HG03159 (cell line): ENCODE results near the gene ARID5B.

Experiments used
- ATAC-seq: cut with Tn5 transposase; IDR thresholded peaks from one replicate; pipeline ENCODE4 v1.9.1; 2021; ENCODE audit warnings: mild to moderate bottlenecking, moderate library complexity; ENCODE audit not compliant: unreplicated experiment

The ARID5B gene

DNA sequence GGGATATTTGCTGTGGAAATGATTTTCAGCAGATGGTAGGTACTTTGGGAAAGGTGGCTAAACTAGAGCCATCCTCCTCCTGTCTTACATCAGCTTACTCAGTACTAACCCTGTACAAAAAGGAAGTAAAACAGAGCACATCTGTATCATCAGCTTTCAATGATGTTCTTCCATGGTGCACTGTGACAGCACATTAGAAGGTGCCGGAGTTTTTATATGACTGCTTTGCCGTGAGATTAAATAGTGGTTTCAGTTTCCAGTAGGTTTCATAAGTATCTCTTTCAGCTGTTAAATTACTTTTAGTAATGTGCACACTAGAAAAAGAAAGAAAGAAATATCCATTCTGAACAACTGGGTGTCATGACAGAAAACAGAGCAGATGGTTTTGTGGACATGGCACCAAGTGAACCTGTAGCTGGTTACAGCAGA lies 86.5 kb downstream of the ARID5B start:
- ATAC-seq: peak; percentile 96

DNA sequence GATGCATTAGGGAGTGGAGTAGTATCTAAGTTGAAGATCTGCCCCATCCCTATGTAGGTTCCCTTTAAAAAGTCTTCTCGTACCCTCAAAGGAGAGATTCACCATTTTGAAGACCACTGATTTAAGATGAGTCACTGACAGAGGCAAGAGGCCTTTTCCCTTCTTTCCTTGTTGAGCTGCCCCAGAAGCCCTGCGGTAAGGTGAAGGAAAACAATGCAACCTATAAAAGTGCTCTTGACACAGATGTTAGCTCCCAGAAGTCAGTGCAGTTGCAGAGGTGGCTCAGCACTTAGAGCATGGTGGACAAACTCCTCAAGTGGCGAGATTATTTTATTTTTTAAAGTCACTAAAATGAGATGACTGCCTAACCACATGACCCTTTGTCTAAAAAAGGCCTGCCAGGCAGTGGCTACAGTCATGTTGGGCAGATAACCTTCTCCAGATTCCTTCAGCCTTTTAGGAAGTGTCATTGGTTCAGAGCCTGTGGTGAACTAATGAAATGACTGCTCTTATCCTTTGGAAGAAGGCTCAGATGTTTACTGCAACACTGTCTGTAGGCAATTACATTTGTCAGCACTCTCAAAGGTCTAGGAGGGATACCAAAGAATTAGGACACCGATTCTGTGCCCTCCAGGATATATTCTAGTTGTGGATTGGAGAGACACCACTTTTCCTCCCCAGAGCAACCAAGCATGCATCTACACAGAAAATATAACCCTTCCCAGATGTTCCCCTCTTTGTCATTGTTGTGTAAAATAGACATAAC lies 88.7 kb downstream of the ARID5B start:
- no peak for ATAC-seq

DNA sequence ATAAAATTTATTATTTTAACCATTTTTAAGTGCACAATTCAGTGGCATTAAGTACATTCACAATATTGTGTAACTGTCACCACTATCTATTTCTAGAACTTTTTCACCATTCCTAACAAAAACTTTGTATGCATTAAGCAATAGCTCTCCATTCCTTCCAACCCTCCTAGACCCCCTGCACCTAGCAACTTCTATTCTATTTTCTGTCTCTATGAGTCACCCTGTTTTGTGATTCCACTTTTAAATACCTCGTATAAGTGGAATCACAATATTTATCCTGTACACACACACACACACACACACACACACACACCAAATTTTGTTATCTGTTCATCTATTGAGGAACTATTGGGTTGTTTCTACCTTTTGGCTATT lies 89.2 kb downstream of the ARID5B start:
- ATAC-seq: no peak

DNA sequence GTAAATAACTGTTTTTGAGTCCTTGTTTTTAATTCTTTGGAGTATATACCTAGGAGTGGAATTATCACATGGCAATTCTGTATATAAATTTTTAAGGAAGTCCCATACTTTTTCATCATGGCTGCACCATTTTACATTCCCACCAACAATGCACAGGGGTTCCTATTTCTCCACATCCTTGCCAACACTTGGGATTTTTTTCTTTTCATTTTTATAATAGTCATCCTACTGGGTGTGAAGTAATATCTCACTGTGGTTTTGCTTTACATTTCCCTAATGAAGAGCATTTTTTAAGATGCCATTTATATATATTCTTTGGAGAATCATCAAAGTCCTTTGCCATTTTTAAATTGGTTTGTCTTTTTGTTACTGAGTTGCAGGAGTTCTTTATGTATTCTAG lies 89.7 kb downstream of the ARID5B start:
- ATAC-seq: no peak

DNA sequence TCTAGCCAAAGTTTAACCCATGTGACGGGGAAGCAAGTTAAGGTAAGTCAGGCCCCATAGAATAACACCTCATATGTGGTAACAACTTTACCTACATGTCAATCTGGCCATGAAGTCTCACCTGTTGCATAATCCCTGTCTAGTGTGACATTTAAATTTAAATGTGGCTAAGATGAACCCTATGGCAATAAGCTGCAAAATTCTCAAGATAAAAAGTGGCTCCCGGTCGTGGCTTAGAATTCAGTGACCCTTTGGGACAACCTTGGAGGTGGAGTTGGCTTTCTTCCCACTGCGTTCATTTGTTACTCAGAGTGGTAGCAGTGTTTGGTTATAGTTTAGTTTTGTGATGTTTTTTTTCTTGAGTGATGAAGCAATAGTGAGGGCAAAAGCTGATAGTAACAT lies 90.6 kb downstream of the ARID5B start:
- no peak for ATAC-seq

DNA sequence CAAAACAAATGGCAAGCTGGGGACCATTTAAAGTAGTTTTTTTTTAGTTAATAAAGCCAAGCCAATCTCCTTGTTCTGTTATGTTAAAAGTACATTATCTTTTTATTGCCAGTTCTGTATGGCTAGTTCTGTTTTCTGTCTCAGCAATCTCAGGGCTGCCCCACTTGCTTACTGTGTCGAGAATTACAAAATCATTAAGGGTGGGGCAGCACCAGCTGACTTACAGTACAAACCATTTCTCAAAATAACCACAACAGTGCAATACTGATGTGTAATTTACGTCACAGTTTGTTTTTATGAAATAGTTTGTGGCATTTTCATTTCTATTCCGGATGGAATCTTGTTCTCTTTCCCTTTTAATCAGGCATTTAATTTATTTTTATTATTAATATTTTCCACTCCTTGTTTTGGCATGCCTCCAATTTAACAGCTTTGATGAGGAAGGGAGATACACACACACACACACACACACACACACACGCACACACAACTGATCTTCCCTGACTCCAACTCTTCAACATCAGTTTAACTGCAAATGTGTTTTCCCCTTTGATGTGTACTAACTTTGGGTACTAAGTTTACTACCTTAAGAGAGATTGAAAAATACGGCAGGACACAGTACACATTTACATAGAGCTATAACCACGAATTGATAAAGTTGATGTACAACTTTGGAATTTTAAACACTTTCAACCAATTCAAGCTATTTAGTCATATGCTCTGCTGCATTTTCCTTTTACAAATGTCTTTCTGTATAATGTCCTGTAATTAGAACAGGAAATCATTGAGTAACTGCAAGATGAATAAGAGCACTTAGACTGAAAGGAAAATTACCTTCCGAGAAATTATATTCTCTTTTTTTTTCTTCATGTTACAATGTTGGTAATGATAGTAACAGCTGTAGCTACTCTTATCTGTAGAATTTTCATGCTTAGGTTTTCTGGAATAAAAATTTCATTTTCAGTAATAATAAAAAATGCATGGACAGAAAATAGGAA lies 91.5 kb downstream of the ARID5B start:
- peak; percentile 36 for ATAC-seq

DNA sequence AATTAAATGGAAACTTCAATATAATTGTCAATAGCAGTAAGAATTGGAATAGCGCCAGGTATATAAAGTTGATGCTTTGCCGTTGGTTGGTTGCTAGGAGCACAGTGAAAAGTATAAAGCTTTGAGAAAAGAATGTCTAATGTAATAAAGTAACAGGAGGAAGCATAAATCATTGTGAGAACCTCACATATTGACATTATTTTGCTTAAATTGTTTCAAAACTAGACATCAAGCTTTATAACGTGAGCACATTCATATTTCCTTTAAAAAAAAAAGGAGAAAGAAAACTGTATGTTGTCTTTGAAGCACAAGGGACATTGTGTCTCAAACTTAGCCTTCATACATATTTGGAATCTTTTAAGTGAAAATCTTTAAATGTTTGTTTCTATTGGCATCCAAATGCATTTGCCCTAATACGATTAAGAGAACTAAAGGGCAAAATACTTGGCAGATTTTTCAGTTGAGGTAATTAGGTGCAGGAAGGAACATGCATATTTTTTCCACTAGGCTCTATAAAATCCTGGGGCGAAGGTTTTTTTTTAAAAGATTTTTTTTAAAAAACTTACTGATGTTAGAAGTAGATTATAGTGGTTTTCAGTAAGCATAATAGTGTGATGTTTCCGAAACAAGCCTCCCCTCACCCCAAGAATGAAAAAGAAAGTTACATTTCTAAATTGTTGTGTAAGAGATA lies 92.4 kb downstream of the ARID5B start:
- no peak for ATAC-seq

DNA sequence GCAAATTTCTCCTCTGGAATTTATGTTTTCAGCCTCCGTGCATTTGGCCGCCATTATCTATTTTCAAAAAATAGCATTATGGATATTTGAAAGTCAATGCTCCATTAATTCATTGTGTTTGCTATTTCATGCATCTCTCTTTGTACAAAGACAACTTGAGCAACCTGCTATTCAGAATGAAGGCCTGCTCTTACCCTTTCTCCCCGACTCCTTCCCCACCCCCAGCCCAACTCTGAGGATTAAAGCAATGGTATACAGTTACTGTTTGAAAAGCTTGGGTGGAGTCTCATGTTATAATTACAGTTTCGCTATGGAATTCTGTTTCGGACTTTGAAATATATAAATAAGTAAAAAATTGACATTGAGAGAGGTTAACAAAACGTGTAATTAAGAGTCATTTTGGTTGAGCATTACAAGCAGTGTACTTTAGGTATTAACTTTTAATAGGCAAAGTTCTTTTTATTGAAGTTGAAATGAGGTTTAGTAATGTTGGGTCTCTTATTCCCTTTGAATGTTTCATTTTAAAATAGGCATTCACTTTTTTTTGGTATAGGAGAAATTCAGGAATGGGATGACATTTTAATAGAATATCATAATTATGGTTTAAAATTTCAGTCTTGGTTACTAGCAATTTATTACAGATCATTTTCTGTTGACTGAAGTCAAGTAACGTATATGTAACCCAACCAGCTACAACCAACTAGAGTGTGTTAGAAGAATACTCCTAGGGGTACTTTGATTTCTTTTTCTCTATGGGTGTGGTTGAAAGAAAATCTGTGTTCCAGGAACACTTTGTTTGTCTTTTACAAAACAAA lies 93.1 kb downstream of the ARID5B start:
- ATAC-seq: no peak

DNA sequence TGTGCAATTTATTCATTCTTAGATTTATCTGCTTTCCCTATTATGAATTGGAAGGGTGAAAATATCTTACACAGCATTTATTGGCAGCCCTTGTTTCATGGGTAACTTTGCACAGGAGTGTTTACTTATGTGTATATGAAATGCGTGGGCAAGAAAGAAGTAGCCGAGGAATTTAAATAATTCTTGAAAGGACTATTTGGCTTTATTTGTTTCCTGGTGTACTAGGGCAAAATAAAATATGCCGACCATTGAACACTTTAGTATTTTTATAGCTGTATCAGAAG lies 93.7 kb downstream of the ARID5B start:
- no peak for ATAC-seq

DNA sequence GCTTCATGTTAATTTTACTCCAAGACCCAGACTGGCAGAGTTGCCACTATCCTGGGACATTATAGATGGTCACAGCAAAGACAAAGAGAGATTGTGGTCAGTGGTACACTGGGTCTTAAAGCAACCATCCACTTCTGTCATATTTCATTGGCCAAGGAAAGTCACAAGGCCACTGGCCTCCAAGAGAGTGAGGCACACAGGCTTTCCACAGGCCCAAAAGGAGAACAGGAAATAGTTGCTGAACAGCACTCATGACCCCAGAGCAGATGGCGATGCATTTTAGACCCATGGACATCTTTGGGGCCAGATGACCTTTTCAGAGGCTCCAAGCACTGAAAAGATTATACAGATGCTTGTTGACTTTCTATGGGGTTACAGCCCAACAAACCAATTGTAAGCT lies 97.4 kb downstream of the ARID5B start:
- ATAC-seq: no peak

DNA sequence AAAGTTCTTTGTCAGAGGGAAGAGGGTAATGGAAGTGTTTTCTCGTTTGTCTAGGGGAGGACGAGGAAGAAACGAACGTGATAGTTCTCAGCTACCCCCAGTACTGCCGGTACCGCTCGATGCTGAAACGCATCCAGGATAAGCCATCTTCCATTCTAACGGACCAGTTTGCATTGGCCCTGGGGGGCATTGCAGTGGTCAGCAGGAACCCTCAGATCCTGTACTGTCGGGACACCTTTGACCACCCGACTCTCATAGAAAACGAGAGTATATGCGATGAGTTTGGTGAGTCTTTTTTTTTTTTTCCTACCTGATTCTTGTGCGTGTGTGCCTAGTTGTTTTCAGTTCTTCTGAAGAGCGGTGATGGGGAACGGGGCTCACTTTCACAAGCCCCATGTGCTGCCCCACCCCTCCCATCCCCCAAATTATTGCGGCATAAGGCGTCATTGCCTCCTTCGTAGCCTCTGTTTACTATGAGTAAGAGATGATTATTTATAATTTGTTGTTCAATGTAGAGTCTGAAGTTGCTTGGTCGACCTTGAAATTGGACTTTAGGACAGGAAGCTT lies 98.6 kb downstream of the ARID5B start:
- peak; percentile 85 for ATAC-seq

DNA sequence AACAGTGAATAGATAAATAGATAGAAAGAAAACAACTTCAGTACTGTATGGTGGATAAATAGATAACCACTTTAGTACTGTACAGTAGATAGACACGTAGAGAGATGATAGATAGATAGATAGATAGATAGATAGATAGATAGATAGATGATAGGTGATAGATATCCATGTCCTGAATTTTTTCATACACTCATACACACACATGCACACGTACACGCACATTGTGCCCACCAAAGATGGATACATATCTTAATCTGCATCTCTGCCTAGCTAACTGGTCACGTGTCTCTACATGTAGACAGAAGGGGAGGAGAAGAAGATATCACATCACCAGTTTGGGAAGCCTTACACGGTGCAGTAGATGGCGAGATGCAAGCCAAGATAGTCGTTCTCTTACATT lies 99.2 kb downstream of the ARID5B start:
- peak; percentile 3 for ATAC-seq

DNA sequence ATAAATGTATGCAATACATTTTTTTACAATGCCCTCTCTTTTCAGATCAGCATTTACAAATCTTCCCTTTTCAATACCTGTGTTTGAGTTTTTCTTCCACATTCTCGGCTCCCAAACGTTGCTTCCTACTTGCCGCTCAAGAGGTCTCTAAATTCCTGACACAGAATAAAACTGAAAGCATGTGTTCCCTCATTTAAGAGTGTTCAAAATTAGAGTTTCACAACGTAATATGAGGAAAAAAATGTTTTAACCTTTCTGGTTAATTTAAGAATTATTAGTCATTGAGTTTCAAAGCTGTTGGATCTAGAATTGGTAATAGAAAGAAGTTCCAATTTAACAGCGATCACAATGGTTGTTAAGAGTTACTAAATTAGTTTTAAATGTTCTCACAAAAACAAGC lies 100.4 kb downstream of the ARID5B start:
- no peak for ATAC-seq

DNA sequence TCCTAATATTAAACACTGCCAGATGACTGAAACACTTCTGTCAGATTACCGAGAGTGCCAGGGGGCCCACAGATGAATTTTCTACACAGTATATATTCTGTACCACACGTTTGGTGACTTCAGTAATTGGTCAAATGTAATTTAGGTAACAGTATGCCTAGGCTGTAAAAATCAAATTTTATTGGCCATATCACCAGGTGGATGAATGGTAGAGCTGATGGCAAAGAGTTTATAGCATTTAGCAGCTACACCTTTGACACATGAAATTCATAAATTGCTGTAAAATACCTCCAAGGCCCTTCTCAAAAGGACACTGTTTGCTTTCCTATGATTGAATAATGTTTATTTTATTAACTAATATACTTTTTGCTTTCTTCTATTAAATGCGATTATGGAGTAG lies 101.3 kb downstream of the ARID5B start:
- ATAC-seq: no peak

DNA sequence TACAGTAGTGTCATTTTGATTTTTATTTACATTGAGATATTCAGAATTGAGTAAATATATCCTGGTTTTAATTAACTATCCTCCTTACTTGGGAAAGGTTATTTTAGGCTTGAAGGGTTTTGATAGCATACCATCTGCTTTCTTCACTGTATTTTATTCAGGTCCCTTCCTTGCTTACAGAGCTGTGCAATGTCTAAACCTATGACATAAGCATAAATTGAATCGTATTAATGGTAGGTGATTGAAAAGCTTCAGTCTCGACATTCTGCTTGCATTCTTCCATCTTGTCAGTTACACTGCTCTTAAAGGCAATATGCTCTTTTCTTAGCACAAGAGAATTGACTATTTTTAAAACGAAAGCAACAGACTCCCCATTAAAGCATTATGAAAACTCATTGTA lies 102.5 kb downstream of the ARID5B start:
- no peak for ATAC-seq

DNA sequence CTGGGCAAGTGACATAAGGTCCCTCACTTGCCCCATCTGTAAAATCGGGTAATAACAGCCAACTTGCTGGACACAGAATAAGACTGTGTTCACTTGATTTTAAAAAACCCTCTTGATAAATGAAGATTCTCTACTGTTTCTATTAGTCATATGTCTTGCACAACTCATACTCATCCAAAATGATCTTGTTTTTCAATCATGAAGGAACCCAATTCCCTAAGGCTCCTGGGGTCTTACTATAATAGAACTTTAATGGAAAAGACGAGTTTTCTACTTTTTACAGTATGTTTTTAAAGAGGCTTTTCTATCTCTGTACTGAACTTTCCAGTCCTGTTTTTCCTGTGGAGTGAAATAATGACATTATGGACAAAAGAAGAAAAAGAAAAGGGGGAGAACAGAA lies 103.8 kb downstream of the ARID5B start:
- ATAC-seq: no peak

DNA sequence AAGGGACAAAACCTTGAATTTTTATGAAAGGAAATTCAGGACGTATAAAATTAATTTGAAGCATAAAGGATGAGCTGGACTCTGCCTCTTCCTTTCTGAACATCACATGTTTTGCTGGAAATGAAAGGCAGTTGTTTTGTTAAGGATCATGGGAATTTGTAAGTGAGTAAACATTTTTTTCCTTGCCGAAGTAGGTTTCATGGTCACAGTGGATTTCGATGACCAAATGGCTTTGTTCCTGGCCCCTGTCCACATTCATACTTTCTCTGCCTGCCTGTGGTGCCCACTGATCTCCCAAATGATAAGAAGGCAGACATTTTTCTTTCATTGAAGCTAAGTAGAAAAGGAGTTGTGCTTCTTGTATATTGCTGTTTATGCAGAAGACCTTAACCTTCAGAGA lies 104.2 kb downstream of the ARID5B start:
- ATAC-seq: no peak

DNA sequence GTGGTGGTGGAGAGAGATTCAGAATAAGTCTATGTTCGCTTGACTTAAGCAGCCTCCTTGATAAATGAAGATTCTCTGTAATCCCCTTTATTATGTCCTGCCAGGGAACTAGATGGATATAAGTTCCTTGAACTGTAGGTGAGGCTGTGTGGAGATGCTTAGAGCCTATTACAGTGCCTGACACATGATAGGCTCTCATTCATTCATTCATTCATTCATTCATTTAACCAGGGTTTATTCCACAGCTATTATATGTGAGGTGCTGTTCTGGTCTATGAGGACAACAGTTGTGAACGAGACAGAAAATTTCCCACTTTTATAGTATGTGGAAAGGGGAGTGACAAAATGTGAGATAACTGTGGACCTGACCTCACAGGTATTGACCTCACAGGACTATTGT lies 105.6 kb downstream of the ARID5B start:
- no peak for ATAC-seq

DNA sequence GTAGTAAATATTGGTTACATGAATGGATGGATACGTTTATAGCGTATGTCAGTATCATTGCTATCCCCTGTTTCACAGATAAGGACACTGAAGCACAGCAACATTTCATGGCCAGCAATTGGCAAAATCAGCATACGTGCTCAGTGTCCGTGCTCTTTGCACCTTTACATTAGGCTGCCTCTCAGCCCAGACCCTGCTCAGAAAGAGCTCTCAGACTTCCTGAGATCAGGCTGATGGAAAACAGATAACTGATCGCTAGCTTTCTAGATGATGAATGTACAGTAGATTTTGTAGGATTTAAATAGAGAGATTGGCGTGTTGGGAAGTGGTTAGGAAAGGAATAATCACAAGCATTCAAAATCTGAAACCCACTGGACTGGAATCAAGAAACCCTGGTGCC lies 106.7 kb downstream of the ARID5B start:
- no peak for ATAC-seq

DNA sequence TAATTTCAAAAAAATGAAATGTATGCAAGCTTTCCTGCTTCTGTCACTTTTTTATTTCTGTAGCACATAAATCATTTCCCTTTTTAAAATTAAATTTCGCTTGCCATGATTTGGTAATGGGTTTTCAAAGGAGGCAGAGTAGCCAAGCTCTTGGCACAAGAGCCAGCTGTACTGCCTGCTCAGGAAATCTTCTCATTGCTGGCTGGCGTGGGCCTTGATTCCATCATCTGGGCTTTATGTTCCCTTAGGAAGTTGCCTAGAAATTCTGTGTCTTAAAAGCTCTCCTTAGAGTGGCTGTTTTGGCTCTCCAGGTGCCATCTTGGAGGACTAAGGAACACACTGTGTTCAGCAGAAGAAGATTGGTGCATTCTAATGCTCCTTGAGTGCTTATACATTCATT lies 107.4 kb downstream of the ARID5B start:
- no peak for ATAC-seq

DNA sequence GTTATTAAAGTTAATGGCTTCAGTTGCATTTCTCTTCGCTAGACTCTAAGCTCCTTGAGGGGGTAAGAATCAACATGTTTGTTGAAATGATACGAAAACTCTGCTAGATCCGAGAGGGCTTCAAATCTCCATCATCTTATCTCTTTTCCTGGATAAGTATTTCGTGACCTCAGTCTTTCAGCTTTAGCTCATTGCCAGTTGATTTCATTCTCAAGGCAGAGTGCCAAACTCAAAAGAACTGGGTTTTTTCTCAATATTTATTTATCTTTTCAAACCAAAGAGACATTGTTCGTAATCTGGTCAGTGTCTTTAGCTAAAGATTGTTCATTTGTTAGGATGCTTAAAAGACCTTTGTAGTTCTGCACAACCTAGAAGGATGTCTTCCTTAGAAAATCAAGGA lies 108.9 kb downstream of the ARID5B start:
- no peak for ATAC-seq
